Neural progenitor cell (in vitro differentiated cells): ENCODE measurements around the gene DOCK9. TPM values are rescaled to one million over a fixed set of nuclear protein-coding genes. Genes with fewer than 3 reads are reported as not detected.

Source experiments
- DNase-seq: peaks from one replicate; pipeline ENCODE4 v3.0.0-alpha.2; 2016; ENCODE audit warnings: low spot score
- H2AFZ ChIP-seq: fragments of 200-600 bp; sonication (generic); replicated peaks from 2 replicates; pipeline ENCODE4 v1.6.1; 2016; ENCODE audit warnings: antibody characterized with exemption
- H3F3A ChIP-seq: fragments of 200-600 bp; sonication (generic); 2 replicates; pipeline ENCODE4 v1.6.1; 2016; ENCODE audit warnings: antibody characterized with exemption, low read depth
- H3K27ac ChIP-seq: fragments of 200-600 bp; sonication (generic); 2 replicates; pipeline ENCODE4 v1.5.1; 2016; ENCODE audit warnings: mild to moderate bottlenecking
- H3K27me3 ChIP-seq: fragments of 200-600 bp; sonication (generic); 2 replicates; pipeline ENCODE4 v1.6.1; 2016; ENCODE audit warnings: mild to moderate bottlenecking, moderate library complexity
- H3K36me3 ChIP-seq: fragments of 200-600 bp; sonication (generic); 2 replicates; pipeline ENCODE4 v1.5.1; 2016
- H3K4me1 ChIP-seq: fragments of 200-600 bp; sonication (generic); 2 replicates; pipeline ENCODE4 v1.6.1; 2016; ENCODE audit warnings: mixed run types
- H3K4me2 ChIP-seq: fragments of 200-600 bp; sonication (generic); 2 replicates; pipeline ENCODE4 v1.6.1; 2016
- H3K4me3 ChIP-seq: fragments of 200-600 bp; sonication (generic); 2 replicates; pipeline ENCODE4 v1.5.1; 2016
- H3K79me2 ChIP-seq: fragments of 200-600 bp; sonication (generic); 2 replicates; pipeline ENCODE4 v1.6.1; 2016; ENCODE audit warnings: low read depth
- H3K9ac ChIP-seq: fragments of 200-600 bp; sonication (generic); 2 replicates; pipeline ENCODE4 v1.6.1; 2016
- H3K9me3 ChIP-seq: fragments of 200-600 bp; sonication (generic); 2 replicates; pipeline ENCODE4 v1.5.1; 2016; ENCODE audit warnings: low read depth
- H4K20me1 ChIP-seq: fragments of 200-600 bp; sonication (generic); 2 replicates; pipeline ENCODE4 v1.6.1; 2016; ENCODE audit warnings: low read depth
- H3K27ac Mint-ChIP-seq: 3 replicates; pipeline ENCODE4 v1.8.0; 2021; ENCODE audit warnings: mixed read lengths
- H3K27me3 Mint-ChIP-seq: 2 replicates; pipeline ENCODE4 v1.8.0; 2022; ENCODE audit warnings: low read depth, mild to moderate bottlenecking, inconsistent platforms, moderate library complexity, mixed read lengths; ENCODE audit not compliant: insufficient read depth
- H3K36me3 Mint-ChIP-seq: 3 replicates; pipeline ENCODE4 v1.8.0; 2021; ENCODE audit warnings: mixed read lengths
- H3K4me1 Mint-ChIP-seq: 3 replicates; pipeline ENCODE4 v1.8.0; 2021; ENCODE audit warnings: mixed read lengths
- H3K4me3 Mint-ChIP-seq: 3 replicates; pipeline ENCODE4 v1.8.0; 2021; ENCODE audit warnings: mild to moderate bottlenecking, moderate library complexity, mixed read lengths
- H3K9me3 Mint-ChIP-seq: 3 replicates; pipeline ENCODE4 v1.8.0; 2020; ENCODE audit warnings: mixed read lengths
- EZH2 ChIP-seq: fragments of 200-600 bp; sonication (generic); IDR thresholded peaks from 2 replicates; pipeline ENCODE4 v1.6.1; 2017; ENCODE audit warnings: antibody characterized with exemption, mild to moderate bottlenecking, moderate library complexity
- EZH2phosphoT487 ChIP-seq: fragments of 200-600 bp; sonication (generic); IDR thresholded peaks from 2 replicates; pipeline ENCODE4 v1.6.1; 2017; ENCODE audit warnings: antibody characterized with exemption
- total RNA-seq: library from RNA; depleted of rRNA; stranded (reverse); fragments of >200 nt; gene quantifications from 2 replicates; pipeline ENCODE4 v1.2.3, GENCODE V29; 2015; ENCODE audit warnings: low replicate concordance
- TF ChIP-seq, protein P1 (sequence below): fragments of 200-600 bp; sonication (generic); IDR thresholded peaks from 2 replicates; pipeline ENCODE4 v1.5.1; 2017; ENCODE audit warnings: antibody characterized with exemption, mild to moderate bottlenecking

DOCK9 gene
- total RNA-seq, 1 donor from 2014 or later: 16.6 TPM

GRCh38 chr13:98890186-98890585, 87.7 kb downstream of the DOCK9 start:
- TF ChIP-seq, protein P1, sequence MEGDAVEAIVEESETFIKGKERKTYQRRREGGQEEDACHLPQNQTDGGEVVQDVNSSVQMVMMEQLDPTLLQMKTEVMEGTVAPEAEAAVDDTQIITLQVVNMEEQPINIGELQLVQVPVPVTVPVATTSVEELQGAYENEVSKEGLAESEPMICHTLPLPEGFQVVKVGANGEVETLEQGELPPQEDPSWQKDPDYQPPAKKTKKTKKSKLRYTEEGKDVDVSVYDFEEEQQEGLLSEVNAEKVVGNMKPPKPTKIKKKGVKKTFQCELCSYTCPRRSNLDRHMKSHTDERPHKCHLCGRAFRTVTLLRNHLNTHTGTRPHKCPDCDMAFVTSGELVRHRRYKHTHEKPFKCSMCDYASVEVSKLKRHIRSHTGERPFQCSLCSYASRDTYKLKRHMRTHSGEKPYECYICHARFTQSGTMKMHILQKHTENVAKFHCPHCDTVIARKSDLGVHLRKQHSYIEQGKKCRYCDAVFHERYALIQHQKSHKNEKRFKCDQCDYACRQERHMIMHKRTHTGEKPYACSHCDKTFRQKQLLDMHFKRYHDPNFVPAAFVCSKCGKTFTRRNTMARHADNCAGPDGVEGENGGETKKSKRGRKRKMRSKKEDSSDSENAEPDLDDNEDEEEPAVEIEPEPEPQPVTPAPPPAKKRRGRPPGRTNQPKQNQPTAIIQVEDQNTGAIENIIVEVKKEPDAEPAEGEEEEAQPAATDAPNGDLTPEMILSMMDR: no peak
- TF ChIP-seq EZH2 (no peak), EZH2phosphoT487 (no peak)
- H3F3A ChIP-seq: no peaks in the 10 kb centered on the region
- Mint-ChIP-seq H3K27me3 (no peaks in the 10 kb centered on the region), H3K4me3 (no peak overlapping the region), H3K27ac (no peak overlapping the region), H3K36me3 (no peaks in the 10 kb centered on the region), H3K9me3 (no peaks in the 10 kb centered on the region), H3K4me1 (peaks cover 13% of the 10 kb centered on the region)
- H3K4me3 ChIP-seq: no peak overlapping the region
- H3K27me3 ChIP-seq: no peaks in the 10 kb centered on the region
- no peaks in the 10 kb centered on the region for H3K9me3 ChIP-seq
- no peak overlapping the region for H3K4me2 ChIP-seq
- no peaks in the 10 kb centered on the region for H3K36me3 ChIP-seq
- no peak overlapping the region for H3K27ac ChIP-seq
- no peaks in the 10 kb centered on the region for H4K20me1 ChIP-seq
- no peaks in the 10 kb centered on the region for H3K79me2 ChIP-seq
- H3K4me1 ChIP-seq: peaks cover 9% of the 10 kb centered on the region
- no peak overlapping the region for H3K9ac ChIP-seq
- no peak for DNase-seq
- H2AFZ ChIP-seq: no peak overlapping the region

DNA sequence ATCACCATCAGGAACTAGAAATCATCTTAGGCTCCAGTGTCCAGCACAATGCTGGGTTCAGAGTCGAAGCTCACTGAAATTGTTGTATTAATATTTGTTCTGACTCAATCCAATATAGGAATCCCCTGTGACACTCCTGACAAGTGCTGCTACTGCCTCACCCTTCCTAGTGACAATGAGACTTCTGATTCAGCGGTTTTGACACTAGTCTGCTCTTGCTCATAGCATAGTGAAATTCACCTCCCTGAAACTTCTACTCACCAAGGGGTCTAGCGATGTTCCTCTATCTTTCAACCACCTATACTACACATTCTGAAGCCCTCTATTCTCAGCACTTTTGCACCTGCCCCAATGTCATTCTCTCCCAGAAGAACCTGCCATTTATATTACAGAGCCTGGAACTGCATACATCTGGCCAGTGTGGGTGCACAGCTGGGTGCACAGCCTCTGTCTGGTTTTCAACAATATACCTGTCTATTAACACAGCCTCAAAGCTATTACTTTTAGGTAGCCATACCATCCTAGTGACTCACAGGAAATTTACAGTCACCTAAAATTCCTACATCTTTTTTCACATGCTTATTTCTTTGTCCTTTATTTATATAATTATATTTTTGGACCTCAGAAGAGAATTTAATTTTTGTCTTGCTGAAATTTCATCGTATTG, 88.3 kb downstream of the DOCK9 start:
- Mint-ChIP-seq H3K9me3 (no peaks in the 10 kb centered on the region), H3K36me3 (no peaks in the 10 kb centered on the region), H3K4me3 (no peak overlapping the region), H3K27me3 (no peaks in the 10 kb centered on the region), H3K4me1 (peaks cover 13% of the 10 kb centered on the region), H3K27ac (no peak overlapping the region)
- Histone ChIP-seq H3K27me3 (no peaks in the 10 kb centered on the region), H3K4me3 (no peak overlapping the region), H3K27ac (no peak overlapping the region), H3K9ac (no peak overlapping the region), H3K9me3 (no peaks in the 10 kb centered on the region), H4K20me1 (no peaks in the 10 kb centered on the region), H3K79me2 (no peaks in the 10 kb centered on the region), H3K36me3 (no peaks in the 10 kb centered on the region), H3F3A (no peaks in the 10 kb centered on the region), H3K4me2 (no peak overlapping the region), H3K4me1 (peaks cover 9% of the 10 kb centered on the region), H2AFZ (no peak overlapping the region)
- no peak for TF ChIP-seq EZH2
- TF ChIP-seq EZH2phosphoT487: no peak
- no peak for DNase-seq

- Histone ChIP-seq H3K36me3 (no peaks in the 10 kb centered on the region), H3K9me3 (no peaks in the 10 kb centered on the region), H2AFZ (no peak overlapping the region), H3K79me2 (no peaks in the 10 kb centered on the region), H3K4me1 (peaks cover 9% of the 10 kb centered on the region), H3K4me2 (no peak overlapping the region), H3K4me3 (no peak overlapping the region), H3F3A (no peaks in the 10 kb centered on the region), H3K27me3 (no peaks in the 10 kb centered on the region), H3K27ac (no peak overlapping the region), H4K20me1 (no peaks in the 10 kb centered on the region), H3K9ac (no peak overlapping the region)
- no peak overlapping the region for H3K27ac Mint-ChIP-seq
- TF ChIP-seq, protein P1: no peak
- TF ChIP-seq EZH2phosphoT487 (no peak), EZH2 (no peak)
- peaks cover 13% of the 10 kb centered on the region for H3K4me1 Mint-ChIP-seq
- no peaks in the 10 kb centered on the region for H3K9me3 Mint-ChIP-seq
- H3K27me3 Mint-ChIP-seq: no peaks in the 10 kb centered on the region
- no peaks in the 10 kb centered on the region for H3K36me3 Mint-ChIP-seq
- H3K4me3 Mint-ChIP-seq: no peak overlapping the region
- DNase-seq: no peak
These were observed 89.0 kb downstream of the DOCK9 start for GRCh38 chr13:98888890-98889279.

GRCh38 chr13:98888222-98888889, 89.5 kb downstream of the DOCK9 start:
- H3K27me3 Mint-ChIP-seq: no peaks in the 10 kb centered on the region
- no peak overlapping the region for H3K4me3 Mint-ChIP-seq
- H3K4me2 ChIP-seq: no peak overlapping the region

More at GRCh38 chr13:98888222-98888889, 89.5 kb downstream of the DOCK9 start:
- no peak overlapping the region for H3K4me3 ChIP-seq
- H3K4me1 ChIP-seq: peaks cover 9% of the 10 kb centered on the region
- Mint-ChIP-seq H3K9me3 (no peaks in the 10 kb centered on the region), H3K4me1 (peaks cover 12% of the 10 kb centered on the region), H3K36me3 (no peaks in the 10 kb centered on the region), H3K27ac (no peak overlapping the region)
- H3K27me3 ChIP-seq: no peaks in the 10 kb centered on the region
- H3K9me3 ChIP-seq: no peaks in the 10 kb centered on the region
- H3K27ac ChIP-seq: no peak overlapping the region
- H3F3A ChIP-seq: no peaks in the 10 kb centered on the region
- DNase-seq: no peak
- no peak overlapping the region for H3K9ac ChIP-seq
- TF ChIP-seq EZH2phosphoT487: no peak
- TF ChIP-seq, protein P1: no peak
- no peak overlapping the region for H2AFZ ChIP-seq
- no peaks in the 10 kb centered on the region for H3K36me3 ChIP-seq
- no peaks in the 10 kb centered on the region for H4K20me1 ChIP-seq
- no peaks in the 10 kb centered on the region for H3K79me2 ChIP-seq
